NCI-H2107 (cell line): ENCODE measurements around the gene POC5.

Source experiments
- DNase-seq: peaks from one replicate; lab custom pipeline; 2025; lab: John Stamatoyannopoulos, UW

POC5 gene

DNA sequence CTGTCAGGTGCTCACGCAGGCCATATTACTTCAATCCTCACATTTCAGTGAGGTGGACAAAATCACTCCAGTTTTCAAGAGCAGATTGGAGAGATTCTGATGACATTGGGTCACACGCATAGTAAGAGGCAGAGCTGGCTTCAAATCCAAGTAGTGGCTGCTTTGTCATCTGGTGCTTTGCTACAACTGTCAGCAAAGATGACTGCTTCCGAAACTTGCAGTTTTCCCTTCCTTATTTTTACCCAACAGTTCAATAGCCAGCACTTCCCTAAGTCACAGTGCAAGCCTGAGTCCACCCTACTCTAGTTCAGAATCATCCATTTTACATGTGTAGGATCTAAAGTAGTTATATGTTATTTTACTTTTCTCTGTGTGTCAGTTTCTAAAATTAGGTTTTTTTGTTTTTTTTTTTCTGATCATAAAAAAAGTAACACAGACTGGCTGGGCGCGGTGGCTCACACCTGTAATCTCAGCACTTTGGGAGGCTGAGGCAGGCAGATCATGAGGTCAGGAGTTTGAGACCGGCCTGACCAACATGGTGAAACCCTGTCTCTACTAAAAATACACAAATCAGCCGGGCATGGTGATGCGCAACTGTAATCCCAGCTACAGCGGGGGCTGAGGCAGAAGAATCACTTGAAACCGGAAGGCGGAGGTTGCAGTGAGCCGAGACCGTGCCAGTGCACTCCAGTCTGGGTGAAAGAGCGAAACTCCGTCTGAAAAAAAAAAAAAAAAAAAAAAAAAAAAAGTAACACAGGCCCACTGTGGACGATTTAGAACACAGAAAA, 56.4 kb downstream of the POC5 start:
- no peak for DNase-seq

DNA sequence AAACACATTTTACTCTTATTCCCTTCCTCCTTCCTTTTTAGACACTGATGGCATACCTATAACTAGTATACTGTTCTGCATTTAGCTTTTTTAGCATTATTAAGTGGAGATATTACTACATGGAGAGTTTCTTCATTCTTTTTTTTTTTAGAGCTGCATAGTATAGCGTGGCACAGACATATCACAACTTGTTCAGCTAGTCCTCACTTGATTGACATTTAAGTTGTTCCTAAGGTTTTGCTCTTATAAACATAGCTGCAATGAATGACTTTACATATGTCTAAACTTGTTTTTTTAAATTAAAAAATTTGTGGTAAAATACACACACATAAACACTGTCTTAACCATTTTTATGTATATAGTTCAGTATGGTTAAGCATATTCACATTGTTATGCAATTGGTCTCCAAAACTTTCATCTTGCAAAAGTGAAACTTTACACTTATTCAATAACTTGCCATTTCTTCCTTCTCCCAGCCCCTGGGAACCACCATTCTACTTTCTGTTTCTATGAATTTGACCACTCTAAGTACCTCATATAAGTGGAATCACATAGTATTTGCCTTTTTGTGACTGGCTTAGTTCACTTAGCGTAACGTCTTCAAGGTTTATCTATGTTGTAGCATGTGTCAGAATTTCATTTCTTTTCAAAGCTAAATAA, 57.3 kb downstream of the POC5 start:
- DNase-seq = no peak

DNA sequence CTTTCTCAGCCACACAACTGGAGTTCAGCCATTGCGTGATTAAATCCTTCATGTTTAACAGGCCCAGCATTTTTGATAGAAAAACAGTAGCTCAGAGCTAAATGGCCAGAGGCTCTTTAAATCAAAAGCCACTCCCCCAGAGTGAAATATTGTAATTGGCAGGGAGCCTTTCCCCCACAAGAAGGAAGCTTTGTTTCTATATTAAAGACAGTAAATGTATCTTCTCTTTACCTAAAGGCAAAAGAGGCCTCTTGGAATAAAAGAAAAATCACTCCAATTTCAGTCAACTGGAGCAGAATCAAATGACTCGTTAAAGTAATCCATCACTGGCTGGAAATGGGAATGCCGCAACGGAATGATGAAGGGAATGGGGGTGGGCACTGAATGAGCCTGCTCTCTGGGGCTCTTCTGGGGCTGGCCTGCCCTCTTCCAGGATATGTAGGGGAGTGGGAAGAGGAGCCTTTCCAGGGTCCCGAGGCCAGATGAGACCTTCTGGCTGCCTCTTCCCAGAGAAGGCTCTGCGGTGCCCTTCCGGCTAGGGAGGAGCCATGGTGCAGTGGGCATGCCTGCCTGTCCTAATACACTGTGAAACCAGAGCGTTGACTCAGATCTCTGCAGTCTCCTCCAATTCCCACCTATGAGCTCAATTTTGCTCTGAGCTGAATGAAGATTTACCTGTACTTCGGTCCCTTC, 60.8 kb downstream of the POC5 start:
- DNase-seq = no peak

DNA sequence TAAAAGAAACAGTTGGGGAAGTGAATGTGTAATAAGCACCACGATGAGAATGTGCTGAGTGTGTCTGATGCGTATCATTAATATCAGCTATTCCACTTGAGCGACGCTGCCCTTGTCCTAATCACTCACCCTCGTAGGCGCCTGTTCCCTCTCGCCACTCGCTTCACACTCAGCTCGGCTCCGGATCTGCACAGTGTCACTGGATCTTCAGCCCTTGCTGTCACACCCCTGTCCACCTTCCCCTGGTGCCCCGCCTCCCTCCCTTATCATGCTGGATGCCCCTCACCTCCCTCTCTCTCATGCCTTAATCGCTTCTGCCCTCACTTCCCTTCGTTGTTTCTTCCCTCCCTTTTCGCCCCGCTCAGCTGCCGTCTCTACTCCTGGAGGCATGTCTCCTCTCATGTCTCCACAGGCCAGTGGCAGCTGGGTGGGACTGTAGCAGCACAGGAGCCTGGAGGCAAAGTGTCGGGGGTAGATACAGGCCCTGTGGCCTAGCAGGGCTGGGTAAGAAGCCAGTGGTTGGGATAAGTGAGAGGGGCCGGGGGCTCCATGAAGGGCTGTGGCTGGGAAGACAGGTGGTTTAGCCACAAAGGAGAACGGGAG, 62.4 kb downstream of the POC5 start:
- DNase-seq = no peak

DNA sequence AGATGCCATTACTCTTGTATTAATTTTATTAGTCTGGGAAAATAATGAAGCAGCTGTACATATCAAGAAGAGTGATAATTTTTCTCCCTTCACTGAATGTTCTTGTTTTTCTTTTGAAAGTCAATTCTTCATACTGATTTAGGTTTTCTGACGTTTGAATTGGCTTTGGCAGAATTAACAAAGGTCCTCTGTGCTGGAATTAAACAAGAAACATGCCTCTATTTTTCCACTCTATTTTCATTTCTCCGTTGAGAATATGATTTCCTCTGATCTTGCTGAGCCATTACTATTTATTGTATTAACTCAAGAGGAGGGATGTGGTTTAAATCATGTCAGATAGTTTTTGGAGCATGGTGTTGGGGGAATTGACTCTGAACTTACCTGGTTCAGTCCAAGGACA, 63.7 kb downstream of the POC5 start:
- DNase-seq = no peak

DNA sequence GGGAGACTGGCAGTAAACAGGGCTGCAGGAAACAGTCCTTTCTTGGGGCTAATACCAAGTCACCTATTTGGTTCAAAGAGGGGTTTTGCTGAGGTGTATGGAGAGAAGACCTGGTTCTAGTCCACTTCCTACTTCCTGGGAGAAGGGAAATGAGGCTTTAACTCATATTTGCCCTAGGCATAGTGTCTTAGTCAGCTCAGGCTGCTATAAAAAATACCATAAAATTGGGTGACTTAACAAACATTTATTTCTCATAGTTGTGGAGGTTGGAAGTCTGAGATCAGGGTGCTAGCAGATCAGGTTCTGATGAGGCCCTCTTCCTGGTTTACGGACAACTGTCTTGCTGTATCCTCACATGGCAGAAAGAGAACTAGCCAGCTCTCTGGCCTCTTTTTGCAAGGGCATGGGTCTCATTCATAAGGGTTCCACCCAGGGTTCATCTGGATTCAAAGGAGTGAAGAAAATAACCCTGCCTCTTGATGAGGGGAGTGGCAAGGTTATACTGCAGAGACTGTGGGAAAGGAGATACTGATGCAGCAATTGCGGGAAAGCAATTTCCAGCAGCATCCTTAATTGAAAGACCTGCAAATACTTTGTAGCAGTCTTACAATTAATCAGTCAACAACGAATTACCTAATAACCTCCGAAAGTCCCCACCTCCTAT, 65.5 kb downstream of the POC5 start:
- DNase-seq = no peak

DNA sequence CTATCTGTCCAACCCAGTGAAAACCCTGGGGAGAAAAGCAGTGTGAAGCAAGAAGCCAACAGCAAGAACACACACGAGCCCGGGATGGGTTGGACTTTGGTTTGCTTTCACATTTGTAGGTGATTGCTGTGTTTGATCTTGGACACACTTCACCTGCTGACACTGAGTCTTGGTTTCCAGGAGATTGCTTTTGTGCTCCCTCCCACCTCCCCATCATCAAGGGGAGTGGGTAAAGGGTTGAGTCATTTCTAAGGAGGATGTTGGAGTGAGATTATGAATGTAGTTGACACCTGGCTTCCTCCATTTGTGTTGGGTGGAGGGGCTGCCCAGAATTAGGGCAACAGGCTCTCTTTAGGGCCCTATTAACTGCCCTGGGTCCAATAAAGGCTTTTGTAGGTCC, 68.5 kb downstream of the POC5 start:
- no peak for DNase-seq

DNA sequence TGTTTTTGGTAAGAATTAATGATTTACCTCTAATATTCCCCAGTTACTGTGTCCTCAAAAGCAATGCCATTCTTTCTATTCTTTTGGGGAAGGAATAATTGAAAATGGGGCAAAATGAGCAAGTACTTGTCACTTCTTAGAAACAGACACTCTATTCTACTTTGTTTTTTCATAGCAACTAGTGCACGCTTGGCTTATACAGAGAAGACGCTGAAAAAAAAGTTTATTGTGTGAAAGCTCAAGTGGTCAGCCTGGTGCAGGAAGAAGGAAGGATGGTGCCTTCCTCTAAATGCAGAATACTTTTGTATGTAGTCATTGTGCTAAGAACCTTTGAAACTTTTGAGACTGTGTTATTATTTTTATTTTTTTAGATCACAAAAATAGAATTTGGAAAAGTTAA, 76.4 kb downstream of the POC5 start:
- DNase-seq = no peak

DNA sequence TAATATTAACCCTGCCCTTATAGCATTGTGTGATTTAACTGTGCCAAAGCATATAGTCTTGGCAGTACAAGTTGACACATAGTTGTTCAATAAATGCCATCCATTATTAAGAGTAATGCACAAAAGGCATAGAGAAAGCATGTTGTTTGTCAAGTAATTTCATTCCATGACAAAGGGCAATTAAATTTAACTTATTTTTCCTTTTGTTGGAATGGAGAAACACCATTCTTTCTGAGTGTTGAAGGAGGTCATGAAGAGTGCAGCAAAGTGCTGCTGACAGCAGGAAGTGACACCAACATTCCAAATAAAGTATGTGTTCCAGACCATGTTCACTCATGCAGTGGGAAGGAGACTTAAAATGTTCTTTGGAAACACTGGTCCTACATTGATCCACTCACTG, 76.8 kb downstream of the POC5 start:
- DNase-seq = no peak

DNA sequence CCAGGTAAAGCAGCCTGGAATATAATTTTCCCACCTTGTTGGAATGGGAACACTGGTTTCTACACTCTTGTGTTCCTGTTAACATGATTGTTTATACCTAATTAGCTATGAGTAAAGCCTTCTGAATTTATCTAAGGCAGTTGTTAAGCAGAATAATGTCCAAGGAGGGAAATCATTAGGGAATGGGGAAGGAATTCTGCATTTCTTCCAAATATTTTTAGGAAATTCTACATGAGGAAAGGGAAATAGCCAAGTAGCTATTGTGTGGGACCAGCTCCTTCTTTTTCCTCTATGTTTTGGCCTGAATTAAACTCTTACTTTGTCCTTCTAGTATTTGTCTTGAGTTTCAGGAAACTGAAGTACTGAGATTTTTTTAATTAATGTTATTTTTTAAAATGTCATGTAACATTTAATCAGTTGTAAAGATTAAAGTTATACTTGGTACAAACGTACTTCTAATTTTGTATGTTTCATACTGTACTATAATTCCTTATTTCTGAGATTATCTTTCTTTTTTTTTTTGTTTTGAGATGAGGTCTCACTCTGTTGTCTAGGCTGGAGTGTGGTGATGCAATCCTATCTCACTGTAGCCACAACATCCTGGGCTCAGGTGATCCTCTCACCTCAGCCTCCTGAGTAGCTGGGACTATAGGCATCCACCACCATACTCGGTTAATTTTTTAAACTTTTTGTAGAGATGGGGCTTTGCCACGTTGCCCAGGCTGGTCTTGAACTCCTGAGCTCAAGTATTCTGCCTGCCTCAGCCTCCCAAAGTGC, 77.5 kb downstream of the POC5 start:
- no peak for DNase-seq

DNA sequence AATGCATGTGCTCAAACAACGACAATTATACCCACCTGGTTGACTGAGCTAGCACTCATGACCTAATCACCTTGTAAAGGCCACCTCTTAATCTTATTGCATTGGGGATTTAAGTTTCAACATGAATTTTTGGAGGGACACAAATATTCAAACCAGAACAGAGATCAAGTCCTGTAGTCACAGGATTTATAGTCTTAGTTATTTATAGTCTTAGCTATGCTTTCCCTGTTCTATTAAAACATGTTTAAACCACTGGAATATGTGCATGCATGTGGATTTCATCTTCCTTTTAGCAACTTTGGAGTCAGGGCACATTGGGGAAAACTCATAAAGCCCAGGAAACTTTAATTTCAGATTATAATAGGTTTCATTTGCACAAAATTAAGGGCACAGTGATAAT, 79.3 kb downstream of the POC5 start:
- DNase-seq = no peak

DNA sequence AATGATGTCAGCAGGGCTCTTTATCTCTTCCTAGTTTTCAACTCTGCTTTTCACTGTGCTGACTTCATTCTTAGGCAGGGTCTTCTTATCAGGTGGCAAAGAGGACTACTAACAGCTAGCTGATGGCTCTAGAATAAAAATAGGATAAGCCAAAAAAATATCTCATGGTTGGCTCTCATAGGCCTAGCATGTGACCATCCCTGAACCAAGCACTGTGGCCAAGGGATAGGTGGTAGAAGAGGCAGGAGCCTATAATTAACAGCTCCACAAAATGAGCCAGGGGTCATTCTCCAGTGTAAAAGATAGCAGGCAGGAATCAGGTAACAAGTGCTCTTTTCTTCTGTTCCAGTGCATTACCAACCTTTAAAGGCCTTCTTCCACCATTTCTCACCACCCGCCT, 84.9 kb downstream of the POC5 start:
- no peak for DNase-seq

DNA sequence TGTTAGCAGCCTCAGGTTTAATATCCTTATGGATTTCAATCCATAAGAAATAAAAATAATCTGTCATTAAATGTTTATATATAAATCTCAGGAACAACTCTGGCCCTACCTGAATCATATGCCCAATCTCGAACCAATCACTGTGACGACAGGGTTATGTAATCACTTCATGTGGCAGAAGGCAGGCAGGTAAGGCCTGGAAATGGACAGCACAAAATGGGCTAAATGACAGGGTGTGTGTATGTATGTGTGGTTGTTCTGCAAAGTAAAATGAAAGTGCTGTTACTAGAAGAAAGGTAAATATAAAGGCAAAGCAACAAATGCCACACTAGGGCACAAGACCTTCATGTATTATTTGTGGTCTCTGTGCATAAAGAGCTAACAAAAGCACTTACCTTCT, 86.4 kb downstream of the POC5 start:
- DNase-seq = no peak

DNA sequence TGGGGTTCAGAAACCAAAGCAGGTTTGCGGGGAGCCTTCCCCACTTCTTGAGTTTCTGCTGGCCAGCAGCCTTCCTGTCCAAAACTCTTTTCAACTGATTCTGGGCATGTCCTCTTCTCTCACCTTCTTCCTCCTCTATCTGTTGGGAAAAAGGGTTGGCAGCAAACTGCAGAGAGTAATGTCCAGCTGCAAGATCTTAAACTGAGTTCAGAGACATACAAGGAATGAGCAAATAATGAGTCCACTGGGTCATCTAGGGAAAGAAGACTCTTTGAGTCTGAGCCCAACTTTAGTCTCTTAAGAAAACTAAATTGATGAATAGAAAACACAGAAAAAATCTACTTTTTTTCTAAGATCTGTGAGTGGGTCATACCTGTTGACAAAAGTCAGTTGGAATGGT, 89.4 kb downstream of the POC5 start:
- DNase-seq = no peak

DNA sequence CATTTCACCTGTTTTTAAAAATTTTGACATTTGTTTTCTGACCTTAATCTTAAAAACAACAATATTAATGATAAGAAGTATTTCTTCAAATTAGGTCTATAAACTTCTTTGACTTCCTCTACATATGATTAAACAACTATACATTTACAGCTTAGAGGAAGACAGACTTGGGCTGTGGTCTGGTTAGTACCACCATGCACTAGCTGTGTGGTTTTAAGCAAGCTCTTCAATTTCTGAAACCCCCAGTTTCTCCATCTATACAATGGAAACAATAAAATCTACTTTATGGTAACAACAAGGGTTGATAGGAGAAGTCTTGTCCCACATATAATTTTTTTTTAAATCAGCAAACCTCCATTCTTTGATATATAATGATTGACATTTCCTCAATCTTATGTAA, 90.3 kb downstream of the POC5 start:
- DNase-seq = no peak
